Muscle of arm (tissue), 14 donors: ENCODE measurements around the gene NGF. TPM values are rescaled to one million over a fixed set of nuclear protein-coding genes. Genes with fewer than 3 reads are reported as not detected.
"Not testable (repeated sequence)": the region's sequence is repeated elsewhere in the genome, so short reads cannot be mapped to it uniquely, and the experiment has no call there.

Experiments
- DNase-seq: peaks from one replicate; pipeline ENCODE4 v3.0.0-alpha.2; 2013
- long read RNA-seq, 11 donors: transcript quantifications; one replicate each; lab custom pipeline, GENCODE V29; 2026
- polyA plus RNA-seq, 12 donors: library from polyadenylated mRNA; unstranded; fragments of 120-200 nt; gene quantifications; one replicate each; pipeline ENCODE4 v1.2.1, GENCODE V29; 2013; ENCODE audit not compliant: insufficient read length in 12 of 12

The NGF gene
- 10 to 100 TPM in 1 of 12 donors, 1 to 10 TPM in 9, not detected in 2; 1.1 to 11.4 (median 2.4) TPM for polyA plus RNA-seq
- long read RNA-seq, donor 1, partial matches to known transcripts, result 0 of 1 reads
- long read RNA-seq, donor 1, other reads (novel, unspliced or antisense), result 0 of 1 reads
- long read RNA-seq, donor 2, partial matches to known transcripts, result 0 of 1 reads
- long read RNA-seq, donor 2, other reads (novel, unspliced or antisense), result 0 of 1 reads
- long read RNA-seq, donor 3, partial matches to known transcripts, result 0 of 2 reads
- long read RNA-seq, donor 3, other reads (novel, unspliced or antisense), result 0 of 2 reads
- long read RNA-seq, donor 4, partial matches to known transcripts, result 0 of 1 reads
- long read RNA-seq, donor 4, other reads (novel, unspliced or antisense), result 0 of 1 reads
- long read RNA-seq, donor 5, result 0 reads
- long read RNA-seq, donor 6, result 0 reads
- long read RNA-seq, donor 7, result 0 reads
- long read RNA-seq, donor 8, partial matches to known transcripts, result 0 of 1 reads
- long read RNA-seq, donor 8, other reads (novel, unspliced or antisense), result 0 of 1 reads
- long read RNA-seq, donor 9, partial matches to known transcripts, result 0 of 3 reads
- long read RNA-seq, donor 9, other reads (novel, unspliced or antisense), result 0 of 3 reads
- long read RNA-seq, donor 10, result 0 reads
- long read RNA-seq, donor 11, partial matches to known transcripts, result 0 of 2 reads
- long read RNA-seq, donor 11, other reads (novel, unspliced or antisense), result 0 of 2 reads

DNA sequence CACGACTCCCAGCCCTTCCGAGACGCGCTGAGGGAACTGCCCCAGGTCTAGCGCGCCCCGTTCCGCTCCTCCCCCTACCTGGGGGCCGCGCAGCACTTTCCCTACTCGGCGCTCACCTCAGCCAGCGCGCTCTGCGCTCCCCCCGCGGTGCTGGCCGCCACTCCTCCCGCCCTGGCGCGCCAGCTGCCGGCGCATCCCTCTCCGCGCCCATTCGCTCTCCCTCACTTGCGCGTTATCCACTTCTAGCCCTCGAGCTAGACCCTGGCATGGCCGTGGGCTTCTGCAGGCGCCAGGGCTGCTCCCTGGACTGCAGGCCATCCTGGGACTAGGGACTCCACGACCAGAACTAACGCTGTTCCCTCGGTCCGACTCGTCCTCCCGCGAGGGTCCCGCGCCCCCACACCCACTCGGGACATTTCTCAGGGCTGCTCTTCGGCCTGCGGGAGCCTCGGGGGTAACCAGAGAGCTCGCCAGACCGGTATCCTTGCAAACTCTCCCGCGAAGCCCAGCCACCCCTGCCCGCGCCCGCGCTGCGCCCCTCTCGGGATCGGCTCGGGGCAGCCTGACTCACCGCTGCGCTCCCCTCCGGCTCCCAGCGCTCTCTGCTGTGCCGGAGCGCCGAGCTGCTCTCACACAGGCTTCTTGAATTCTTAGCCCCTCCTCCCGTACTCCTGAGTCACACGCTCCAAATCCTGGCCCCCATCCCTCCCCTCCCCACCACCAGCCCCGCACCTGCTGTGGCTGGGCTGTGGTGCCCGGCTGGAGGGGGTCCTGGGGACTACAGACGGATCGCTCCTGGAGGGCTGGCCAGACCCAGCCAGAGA is at the start of gene NGF:
TSS of gene NGF (minus strand) at position 617 of the 824 bp plus-strand sequence. CDS start 51,454 bp downstream, outside the sequence.
- DNase-seq, result peak; percentile 33

DNA sequence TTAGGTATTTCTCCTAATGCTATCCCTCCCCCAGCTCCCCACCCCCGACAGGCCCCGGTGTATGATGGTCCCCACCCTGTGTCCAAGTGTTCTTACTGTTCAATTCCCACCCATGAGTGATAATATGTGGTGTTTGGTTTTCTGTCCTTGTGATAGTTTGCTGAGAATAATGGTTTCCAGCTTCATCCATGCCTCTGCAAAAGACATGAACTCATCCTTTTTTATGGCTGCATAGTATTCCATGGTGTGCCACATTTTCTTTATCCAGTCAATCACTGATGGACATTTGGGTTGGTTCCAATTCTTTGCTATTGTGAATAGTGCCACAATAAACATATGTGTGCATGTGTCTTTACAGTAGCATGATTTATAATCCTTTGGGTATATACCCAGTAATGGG is 45.4 kb upstream of the NGF start:
- DNase-seq, result not testable (repeated sequence)

DNA sequence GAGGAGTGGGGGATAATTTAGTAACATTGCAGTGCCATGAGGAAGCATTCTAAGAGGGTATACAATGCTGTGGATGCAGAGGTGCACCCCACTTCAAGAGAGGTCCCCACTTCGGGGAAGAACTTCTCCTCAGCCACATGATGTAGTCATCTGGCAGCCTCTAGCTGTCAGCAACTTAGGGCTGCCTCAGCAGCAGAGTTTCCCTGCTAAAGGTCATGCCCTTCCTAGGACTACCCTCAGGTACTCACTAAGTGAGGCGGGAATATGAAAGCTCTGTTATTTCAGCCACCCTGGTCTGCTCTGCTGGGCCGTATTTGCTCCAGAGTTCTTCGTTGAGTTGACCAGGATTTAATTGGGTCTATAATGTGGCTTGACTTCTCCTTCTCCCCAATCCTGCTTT is 41.9 kb upstream of the NGF start:
- no peak for DNase-seq

DNA sequence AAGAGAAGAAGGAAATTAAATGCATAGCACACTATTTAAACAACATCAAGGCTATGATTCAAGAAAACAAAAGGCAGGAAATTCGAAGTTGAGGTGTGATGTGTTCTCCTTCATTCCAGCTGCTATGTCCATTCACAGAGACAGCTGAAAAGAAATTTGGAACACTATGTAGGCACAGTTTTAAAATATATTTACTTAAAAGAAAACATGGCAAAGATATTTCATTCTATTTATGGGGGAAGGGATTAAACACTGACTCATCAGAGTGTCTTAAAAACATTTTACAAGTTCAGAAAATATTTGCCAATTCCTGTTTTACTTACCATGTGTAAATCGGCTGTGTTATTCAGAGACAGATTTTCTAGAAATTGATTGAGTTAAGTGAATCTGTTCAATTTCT is 39.4 kb upstream of the NGF start:
- no peak for DNase-seq

DNA sequence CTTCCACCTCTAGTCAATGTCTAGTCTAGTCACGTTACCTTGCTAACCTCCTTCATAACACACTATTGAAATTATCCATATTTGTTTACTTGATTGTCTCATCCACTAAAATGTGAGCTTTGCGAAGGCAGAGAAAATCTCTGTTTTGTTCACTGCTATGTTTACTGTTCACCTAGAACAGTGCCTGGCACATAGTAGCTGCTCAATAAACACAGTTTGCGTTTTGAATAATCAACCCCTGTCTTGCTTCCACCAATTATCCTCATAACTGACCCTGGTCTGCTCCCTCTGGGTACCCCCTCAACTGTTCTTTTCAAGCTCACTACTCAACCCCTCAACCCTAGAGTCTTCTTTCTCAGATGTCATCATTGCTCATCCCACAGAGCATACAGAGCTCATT is 36.5 kb upstream of the NGF start:
- no peak for DNase-seq

DNA sequence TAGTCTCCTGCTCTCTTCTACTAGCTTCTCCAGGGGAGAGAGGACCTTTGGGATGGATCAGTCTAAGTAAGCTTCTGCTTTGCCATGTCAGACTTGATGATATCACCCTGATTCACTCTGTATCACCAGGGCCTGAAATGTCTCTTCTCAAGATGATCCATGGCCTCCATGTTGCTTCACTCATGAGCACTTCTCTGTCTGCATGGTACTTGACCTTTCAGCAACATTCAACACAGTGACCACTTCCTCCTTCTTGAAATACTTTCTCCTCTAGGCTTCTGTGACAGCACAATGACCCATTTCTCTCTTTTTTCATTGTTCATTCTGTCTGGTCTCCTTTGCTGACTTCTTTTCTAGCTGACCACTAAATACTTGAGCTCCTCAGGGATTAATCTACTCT is 35.3 kb upstream of the NGF start:
- no peak for DNase-seq

DNA sequence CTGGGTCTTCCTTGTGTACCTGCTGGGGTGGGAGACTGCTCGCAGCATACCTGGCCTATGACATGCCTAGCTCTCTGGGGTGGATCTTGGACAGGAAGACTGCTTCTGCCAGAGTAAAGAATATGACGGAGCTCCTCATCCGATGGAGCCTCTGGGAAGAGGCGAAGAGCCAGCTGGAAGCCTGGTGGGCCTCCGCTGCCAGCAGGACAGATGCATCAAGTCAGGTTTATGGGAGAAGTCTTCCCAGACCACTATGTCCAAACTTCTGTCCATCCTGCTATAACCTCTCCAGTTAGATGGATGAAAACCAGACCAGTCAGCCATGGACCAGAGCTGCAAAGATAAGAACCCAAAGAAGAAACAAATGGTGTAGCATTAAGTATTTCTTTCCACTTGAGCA is 27.7 kb upstream of the NGF start:
- no peak for DNase-seq

DNA sequence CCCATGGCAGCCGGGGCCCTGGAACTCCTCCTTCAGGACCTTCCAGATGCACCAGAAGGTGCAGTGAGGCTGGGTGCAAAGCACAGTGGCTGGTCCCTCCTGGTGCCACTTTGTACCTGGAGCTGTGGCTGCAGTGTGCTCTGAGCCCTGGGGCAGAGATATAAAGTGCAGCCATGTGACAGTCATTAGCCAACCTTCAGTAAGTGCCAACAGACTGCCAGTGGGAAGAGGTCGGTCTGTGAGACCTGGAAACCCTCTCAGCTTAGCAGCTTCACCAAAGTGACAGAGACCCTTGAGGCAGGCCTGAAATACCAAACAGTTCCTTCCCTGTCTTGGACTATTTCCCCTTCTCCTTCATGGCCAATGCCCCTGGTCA is 26.7 kb upstream of the NGF start:
- no peak for DNase-seq

DNA sequence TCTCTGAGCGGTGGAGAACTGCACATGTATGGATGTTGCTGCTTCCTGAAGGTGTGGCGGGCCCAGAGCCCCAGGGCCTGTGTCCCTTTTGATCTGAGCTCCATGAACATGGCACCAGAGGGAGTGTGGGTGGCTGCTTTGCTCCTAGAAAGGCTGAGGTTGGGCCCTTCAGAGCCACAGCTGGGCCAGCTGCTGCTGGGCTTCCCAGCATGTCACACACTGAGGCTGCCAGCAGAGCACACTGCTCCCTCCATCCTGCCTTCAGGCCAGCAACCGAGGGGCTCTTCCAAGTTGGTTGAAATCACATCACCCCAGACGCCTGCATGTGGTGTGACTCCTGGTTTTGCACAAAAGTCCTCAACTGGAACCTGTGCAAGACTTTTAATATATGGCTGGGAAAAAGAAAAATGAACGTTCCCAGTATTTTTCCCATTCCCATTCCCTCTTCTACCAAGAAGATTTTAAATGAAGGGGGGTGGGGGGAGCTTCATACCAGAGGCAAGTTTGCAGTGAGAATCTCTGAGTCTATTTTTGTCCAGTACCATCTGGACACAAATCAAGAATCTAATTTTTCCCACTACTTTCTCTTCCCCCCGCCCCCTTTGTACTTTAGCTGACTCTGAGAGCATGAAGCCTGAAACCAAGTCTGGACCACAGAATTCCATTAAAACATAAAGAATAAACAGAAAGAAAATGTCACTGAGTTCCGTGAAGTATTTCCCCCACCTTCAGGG is 26.2 kb upstream of the NGF start:
- DNase-seq, result peak; percentile 52

DNA sequence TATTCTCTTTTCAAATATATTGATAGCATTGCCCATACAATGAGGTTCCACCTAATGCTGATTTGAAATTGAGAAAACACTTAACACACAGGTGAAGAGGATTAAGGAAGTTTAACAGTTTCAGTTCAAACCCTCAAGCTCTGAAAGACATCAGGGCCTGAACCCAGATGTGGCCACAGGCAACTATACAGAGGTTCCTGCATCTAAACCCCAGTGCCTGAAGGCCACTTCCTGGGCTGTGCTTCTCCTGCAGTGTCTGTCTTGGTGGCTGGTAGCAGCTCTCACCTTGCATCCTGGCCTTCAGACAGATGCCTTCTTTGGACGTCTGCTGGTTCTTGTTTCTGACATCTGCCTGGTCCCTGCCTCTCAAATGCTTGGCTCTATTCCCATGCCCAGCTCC is 25.1 kb upstream of the NGF start:
- no peak for DNase-seq

DNA sequence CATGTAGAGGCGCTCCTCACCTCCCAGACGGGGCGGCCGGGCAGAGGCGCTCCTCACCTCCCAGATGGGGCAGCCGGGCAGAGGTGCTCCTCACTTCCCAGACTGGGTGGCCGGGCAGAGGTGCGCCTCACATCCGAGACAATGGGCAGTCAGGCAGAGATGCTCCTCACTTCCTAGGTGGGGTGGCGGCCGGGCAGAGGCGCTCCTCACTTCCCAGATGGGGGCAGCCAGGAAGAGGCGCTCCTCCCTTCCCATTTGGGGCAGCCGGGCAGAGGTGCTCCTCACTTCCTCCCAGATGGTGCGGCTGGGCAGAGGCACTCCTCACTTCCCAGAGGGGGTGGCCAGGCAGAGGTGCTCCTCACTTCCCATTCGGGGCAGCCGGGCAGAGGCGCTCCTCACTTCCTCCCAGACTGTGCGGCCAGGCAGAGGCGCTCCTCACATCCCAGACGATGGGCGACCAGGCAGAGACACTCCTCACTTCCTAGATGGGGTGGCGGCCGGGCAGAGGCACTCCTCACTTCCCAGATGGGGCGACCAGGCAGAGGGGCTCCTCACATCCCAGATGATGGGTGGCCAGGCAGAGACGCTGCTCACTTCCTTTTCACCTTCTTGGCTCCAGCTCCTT is 22.6 kb upstream of the NGF start:
- not testable (repeated sequence) for DNase-seq

- not testable (repeated sequence) for DNase-seq
Observed at GRCh38 chr1:115359787-115360452, 21.9 kb upstream of the NGF start.

- no peak for DNase-seq
Observed at GRCh38 chr1:115356356-115356755, 18.3 kb upstream of the NGF start.

- DNase-seq, result no peak
Observed at GRCh38 chr1:115355069-115355468, 17.0 kb upstream of the NGF start.

DNA sequence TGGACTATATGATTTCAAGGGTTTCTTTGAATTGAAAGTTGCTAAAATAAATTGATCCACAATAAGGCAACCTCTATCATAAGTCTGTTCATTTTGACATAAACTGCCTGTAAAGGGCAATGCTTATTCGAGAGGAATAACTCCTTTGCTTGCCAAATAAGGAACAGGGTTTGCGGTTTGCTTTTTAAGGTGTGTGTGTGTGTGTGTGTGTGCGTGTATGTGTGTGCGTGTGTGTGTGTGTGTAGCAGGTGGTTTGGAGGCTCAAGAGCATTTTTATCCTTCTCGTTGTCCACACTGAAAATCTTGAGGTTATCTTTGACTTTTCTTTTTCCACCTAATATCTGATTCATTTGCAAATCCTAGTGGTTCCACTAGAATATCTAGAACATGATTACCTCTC is 13.1 kb upstream of the NGF start:
- DNase-seq, result no peak

DNA sequence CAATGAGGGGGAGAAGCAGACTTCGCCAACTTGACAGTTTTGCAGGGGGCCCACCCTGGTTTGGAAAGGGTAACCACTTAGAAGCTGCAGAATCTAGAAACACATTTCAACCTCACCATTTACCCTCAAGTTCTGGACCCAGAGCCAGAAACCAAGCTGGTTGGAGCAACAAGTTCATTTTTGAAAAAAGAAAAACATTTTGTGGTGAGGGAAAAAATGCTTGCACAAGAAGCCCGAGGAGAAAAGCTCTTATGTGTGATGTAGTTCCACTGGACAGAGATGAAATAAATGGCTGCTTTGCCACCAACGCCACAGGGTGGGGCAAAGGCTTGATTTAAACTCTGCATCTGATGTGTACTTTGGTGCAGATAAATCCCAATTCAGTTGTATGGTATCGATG is 10.6 kb upstream of the NGF start:
- no peak for DNase-seq

- no peak for DNase-seq
Observed at GRCh38 chr1:115347282-115347681, 9.2 kb upstream of the NGF start.

DNA sequence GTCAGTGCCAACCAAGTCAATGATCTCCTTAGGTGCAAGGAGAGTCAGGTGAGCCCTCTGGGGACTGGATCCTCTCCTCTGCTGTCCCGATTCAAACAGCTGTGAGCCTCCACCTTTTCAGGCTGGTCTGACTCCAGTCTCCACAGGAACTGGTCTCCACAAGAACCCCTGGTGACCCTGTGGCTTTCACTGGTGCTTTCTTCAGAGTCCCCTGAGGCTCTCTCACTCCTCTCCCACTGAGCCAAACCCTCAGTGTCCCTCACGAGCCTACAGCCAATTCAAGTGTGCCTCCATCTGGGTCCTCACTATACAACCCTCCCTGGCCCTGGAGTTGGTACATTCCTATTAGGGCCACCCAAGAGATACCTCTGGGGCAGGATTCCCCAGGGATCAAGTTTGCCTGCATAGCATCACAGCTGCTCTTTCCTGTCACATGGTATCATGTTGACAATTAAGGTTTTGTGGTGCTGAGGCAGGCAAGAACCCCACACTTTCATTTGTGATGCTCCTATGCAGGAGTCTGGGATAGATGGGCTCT is 5.2 kb upstream of the NGF start:
- DNase-seq, result no peak

GRCh38 chr1:115341948-115342347 is 3.9 kb upstream of the NGF start:
- no peak for DNase-seq

DNA sequence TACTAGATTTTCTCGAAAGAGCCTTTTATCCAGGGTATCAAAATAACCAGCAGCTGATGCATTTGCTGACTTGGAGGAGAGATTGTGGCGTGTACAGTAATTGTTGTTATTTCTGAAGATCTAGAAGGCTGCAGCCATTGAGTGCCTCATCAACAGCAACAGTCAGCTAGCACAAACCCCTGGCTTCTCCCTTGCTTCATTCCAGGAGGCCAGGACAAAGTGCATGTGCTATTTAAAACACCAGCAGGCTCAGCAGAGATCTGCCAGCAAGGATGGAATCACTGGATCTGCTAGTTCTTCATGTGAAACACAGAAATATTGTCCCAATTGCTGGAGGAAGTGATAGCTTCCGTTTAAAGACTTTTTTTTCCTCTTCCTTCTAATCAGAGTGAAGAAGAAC is 2.8 kb upstream of the NGF start:
- DNase-seq, result no peak
